Stimulated activated CD8-positive, alpha-beta memory T cell treated with anti-CD3 and anti-CD28 coated beads, Interleukin-4, amount 100 ng/mL, for 1 hour (primary cell): ENCODE data around the gene FYCO1.
"Not testable (repeated sequence)": the region's sequence is repeated elsewhere in the genome, so short reads cannot be mapped to it uniquely, and the experiment has no call there.

Experiments
- DNase-seq, 2 donors: peaks; one replicate each; pipeline ENCODE4 v3.0.0-alpha.2; 2020; ENCODE audit warnings: low read depth in 2 of 2, low spot score in 1 of 2

The FYCO1 gene

DNA sequence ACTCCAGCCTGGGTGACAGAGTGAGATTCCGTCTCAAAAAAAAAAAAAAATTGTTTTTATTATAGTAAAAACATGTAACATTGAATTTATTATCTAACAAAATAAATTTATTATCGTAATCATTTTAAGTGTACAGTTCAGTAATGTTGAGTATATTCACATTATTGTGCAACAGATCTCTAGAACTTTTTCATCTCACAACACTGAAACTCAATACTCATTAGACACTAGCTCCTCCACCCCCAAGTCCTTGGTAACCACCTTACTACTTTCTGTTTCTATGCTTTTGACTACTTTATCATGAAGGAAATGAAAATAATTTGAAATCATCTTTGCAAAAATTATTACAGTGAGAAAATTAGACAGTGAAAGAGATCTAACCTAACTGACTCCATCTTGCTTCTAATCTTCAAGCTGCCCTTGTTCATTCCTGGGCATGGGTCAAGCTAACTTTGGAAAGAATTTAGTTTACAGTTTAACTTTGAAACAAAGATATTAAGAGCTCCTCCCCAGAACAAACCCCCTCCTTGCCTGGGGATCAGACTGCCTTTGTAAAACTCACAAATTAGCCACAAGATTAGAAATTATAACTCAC is 15.0 kb upstream of the FYCO1 start:
- DNase-seq, result no peak

DNA sequence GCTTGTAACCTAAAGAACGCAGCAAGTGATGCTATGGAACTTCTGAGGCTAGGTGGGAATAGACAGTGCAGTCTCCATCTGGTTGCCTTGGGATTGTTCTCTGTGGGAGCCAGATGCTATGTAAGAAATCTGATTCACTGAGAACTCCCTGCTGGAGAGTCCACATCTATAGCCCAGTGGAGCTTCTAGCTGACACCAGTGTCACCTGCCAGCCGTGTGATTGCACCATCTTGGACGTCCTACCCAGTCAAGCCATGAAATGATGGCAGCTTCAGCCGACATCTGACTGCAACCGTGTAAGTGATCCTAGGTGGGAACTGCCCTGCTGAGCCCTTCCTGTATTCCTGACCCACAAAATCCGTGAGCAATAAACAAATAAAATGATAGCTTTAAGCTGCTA is 12.4 kb upstream of the FYCO1 start:
- no peak for DNase-seq

- DNase-seq, result no peak
Measured at GRCh38 chr3:46007280-46007679, 11.7 kb upstream of the FYCO1 start.

DNA sequence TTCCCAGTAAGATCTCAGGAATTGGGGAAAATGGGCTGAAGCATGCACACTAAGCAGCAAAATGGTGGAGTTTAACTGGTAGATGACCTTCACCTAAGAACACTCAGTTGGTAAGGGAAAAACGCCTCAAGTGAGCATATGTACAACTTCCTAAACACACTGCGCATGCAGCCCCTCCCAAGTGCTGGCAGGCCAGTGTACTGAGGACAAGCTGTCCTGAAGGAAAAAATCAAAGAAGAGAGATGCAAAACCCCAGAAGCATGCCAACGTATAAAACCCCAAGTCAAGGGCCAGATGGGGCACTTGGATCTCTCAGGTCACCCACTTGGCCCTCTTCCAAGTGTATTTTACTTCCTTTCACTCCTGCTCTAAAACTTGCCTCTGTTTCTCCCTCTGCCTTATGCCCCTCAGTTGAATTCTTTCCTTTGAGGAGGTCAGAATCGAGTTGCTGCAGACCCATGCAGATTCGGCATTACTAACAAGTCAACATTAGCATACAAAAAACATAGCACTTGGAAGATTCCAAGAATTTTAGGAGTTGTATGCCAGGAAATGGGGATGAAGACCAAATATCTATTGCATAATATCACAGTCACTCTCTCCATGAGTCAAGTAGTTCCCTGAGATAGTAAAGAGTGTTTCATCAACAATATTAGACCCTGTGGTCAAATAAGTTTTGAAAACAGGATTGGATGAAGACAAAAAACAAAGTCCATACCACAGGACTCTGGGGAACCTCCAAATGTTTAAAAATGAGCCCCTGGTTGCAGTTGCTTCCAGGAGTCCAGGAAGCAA is 10.8 kb upstream of the FYCO1 start:
- DNase-seq, result no peak

DNA sequence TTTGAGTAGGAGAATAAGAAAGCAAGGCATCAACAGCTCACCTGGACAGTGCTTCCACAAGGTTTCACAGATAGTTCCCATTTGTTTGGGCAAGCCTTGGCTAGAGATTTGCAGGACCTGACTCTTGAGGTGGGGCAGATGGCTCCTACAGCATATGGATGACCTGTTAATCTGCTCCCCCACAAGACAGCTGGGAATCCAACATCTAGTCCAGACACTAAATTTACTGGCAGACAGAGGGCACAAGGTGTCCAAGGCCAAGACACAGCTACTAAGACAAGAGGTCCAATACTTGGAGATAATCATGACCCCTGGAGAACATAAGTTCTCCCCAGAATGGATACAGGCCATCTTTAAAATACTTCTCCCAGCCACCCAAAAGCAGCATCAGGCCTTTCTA is 8.1 kb upstream of the FYCO1 start:
- not testable (repeated sequence) for DNase-seq

GRCh38 chr3:46001178-46001577 is 5.6 kb upstream of the FYCO1 start:
- no peak for DNase-seq

GRCh38 chr3:45997942-45998341 is 2.3 kb upstream of the FYCO1 start:
- DNase-seq, result no peak

DNA sequence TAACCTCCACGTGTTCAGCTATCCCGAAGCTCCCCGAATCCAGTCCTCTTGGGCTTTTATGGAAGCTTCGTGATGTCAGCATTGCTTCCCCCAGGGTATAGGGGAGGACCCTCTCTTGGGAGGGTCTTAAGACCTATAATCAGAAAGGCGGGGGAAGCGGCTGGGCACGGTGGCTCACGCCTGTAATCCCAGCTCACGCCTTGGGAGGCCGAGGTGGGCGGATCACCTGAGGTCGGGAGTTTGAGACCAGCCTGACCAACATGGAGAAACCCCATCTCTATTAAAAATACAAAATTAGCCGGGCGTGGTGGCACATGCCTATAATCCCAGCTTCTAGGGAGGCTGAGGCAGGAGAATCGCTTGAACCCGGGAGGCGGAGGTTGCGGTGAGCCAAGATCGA is 1.9 kb upstream of the FYCO1 start:
- not testable (repeated sequence) for DNase-seq

DNA sequence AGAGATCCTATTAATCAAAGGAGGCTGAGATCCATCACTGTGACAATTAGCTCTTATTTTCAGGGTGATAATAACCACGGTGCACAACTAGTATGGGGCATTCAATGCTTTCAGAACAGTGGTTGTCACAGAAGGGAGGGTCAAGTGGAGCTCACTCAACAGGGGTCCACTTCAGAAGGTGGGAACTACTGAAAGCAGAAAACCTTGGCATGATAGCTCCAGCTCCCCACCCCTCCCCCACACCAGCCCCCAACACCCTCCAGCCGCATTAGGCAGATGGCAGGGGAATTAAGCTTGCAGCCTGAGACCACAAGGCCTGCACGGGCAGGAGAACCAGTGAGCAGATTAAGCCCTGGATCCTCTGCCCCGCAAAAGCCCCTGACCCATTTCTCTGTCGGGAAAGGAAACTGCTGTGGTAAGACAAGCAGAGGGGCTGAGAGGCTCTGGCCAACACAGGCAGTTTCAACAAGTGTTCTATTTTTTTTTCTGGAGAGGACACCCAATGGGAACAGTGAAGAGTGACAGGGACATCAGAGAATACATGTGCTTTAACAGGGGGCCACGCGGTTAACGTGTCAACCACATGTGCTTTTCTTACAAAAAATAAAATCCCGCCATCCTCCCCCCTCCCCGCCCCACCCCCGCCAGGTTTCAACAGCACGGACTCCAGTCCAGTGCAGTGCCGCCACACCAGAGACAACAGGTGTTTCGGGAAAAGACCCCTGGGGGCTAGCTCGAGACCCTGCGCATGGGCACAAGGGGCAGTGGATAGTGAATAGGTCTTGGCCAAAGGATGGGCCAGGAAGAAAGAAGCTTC is 997 bp downstream of the FYCO1 start:
- peak in 1 of 2 donors; percentile 20 for DNase-seq

GRCh38 chr3:45993421-45994027 is 2.1 kb downstream of the FYCO1 start:
- no peak for DNase-seq

- DNase-seq, result no peak
Measured at GRCh38 chr3:45992821-45993221, 2.8 kb downstream of the FYCO1 start.

DNA sequence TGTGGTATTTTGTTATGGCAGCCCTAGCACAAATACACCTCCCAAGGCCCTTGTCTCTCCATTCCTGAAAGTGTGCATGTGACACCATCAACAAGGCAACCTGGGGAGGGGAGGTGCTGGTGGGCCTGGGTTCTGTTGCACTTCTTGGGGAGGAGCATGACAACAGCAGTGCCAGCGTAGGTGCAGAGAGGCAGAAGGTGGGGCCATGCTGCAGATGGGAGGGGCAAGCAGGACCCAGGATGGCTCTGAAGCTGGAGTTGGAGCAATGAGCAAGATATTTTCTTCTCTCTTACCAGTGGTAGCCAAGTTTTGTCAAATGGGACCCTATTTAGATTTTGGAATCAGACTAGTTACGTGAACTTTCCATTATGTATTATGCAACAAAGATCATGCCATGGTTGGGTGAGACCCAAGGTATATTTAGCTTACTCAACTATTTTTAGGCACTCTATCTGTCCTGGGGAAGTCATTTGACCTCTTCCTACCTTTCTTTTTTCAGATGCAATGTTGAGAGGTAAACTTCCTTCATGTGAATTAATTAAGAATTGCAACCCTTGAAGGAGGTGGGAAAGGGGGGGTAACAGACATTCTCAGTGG is 3.4 kb downstream of the FYCO1 start:
- no peak for DNase-seq

DNA sequence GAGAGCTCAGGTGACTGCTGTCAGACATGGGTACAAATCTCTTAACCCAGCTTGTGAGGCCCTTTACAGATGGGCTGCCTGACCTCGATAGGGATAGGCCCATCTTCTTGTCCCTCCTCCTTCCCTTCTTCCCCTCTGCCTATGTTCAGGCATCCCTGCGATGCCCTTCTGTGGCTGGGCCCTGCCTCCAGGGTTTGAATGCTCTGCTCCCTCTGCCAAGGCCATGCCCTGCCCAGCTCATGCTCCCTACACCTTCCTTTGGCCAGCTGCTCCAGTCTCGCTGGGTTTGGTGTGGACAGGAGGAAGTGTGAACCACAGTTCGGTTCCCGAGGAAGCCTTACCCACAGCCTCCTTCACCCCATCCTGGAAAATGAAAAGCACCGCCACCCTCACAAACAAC is 4.3 kb downstream of the FYCO1 start:
- no peak for DNase-seq

GRCh38 chr3:45990181-45990580 is 5.4 kb downstream of the FYCO1 start:
- no peak for DNase-seq

GRCh38 chr3:45988804-45989203 is 6.8 kb downstream of the FYCO1 start:
- DNase-seq, result no peak

- no peak for DNase-seq
Measured at GRCh38 chr3:45988362-45988761, 7.3 kb downstream of the FYCO1 start.

- no peak for DNase-seq
Measured at GRCh38 chr3:45987368-45988291, 8.0 kb downstream of the FYCO1 start.

DNA sequence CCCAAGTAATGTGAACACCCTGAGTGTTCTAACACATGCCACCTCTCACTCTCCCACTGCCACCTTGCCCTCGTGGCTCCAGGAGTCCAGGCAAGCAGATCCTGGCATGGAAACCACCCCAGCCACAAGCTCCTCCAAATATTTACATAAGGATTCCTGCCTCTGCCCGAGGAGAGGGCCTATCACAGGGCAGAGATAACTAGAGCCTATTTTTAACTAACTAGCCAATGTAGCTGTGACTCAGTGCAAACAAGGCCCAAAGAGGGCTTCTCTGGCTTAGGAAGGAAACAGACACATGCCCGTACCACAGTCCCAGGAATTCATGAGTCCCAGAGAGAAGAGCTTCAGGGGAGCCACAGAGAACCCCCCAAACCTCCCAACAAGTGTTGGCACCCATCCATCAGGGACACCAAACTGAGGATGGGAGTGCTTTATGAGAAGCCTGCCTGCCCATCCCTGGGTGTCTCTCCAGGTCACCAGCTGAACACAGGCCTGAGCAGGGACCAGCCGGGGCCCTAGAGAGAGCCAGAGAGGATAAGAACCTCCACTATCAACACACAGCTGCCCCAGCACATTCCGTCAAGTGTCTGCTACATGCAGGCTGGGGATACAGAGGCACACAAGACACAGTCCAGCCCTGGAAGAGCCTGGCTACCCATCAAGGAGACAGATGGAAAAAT is 9.2 kb downstream of the FYCO1 start:
- DNase-seq, result no peak

DNA sequence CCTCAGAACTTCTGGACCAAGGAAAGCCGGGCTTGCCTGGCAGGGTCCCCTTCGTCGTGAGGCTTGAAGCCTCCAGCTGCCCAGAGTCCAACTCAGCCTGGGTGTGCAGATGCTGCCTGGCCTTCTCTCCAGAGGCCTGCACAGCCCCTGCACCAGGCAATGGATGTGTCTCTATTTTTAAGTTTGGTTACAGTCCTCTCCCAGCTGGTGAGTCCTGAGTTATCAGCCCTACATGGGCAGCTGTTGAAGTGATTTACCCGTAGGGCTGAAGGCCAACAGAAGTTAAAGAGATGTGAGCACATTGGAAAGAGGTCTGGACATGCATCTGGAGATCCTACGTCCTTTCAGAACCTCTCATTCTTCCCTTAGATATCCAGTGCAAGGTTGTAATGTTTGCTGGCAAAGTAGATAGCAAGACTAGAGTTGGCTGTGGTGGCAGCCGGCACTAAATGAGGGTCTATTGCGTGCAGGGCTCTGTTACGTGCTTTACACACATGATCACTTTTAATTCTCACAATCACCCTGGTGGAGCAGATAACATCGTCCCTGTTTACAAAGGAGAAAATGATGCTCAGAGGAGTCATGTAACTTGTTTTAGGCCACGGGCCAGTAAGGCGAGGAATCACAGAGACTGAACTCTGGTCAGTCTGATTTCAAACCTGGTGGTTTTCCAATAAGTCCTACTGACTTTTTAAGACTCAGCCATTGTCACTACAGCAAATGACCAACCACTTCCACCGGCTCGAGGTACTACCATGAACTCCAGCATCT is 9.9 kb downstream of the FYCO1 start:
- DNase-seq, result no peak
